ENCODE data around the gene TRIM14. TPM values are rescaled to one million over a fixed set of nuclear protein-coding genes. Genes with fewer than 3 reads are reported as not detected.

The TRIM14 gene
- total and polyA plus RNA-seq, 2 of the 4 experiments (the other 2 are of a cell fraction) = 3.0 to 8.5 TPM

DNA sequence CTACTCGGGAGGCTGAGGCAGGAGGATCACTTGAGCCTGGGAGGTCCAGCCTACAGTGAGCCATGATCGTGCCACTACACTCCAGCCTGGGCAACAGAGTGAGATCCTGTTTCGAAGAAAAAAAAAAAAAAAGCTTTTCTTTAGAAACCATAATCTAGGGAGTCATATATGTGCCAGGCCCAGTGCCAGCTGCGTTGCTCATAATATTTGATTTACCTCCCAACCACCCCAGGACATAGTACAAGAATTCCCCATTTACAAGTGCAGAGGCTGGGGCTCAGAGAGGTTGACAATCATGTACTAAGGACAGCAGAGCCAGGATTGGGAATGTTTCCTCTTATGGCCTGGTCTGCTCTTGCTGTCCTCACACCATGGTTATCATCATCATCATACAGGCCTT, 25.1 kb upstream of the TRIM14 start:
- ATAC-seq (ENCODE audit: low read depth) = no peak
- Histone ChIP-seq H3K23ac (ENCODE audit: low read depth, low read length) (no peak overlapping the region), H2BK20ac (ENCODE audit: low read depth, low read length) (no peak overlapping the region), H4K91ac (ENCODE audit: insufficient read depth, low read depth, low read length) (no peak overlapping the region), H3K27ac (ENCODE audit: insufficient read depth, low read length) (no peak overlapping the region), H2BK15ac (ENCODE audit: low read depth, low read length) (no peak overlapping the region), H3K27me3 (ENCODE audit: control insufficient read depth, insufficient read depth, low read length) (peaks cover 3% of the 10 kb centered on the region; the same call in 1 of the 2 replicates), H3K4me1 (ENCODE audit: control insufficient read depth, insufficient read depth, low read length) (peaks cover 6% of the 10 kb centered on the region; the same call in 1 of the 2 replicates), H3K4me3 (ENCODE audit: insufficient read depth, low read depth, low read length) (no peak overlapping the region), H4K8ac (ENCODE audit: low read depth in 2 of 2, low read length in 2 of 2) (no peak overlapping the region), H3K9me3 (ENCODE audit: control insufficient read depth, insufficient read depth, low read length) (no peaks in the 10 kb centered on the region), H2BK120ac (ENCODE audit: low read depth, low read length) (no peak overlapping the region), H4K20me1 (ENCODE audit: insufficient read depth, low read length) (no peaks in the 10 kb centered on the region), H4K5ac (ENCODE audit: low read depth, low read length) (no peak overlapping the region), H3K4me2 (ENCODE audit: low read depth, low read length) (no peak overlapping the region), H3K18ac (ENCODE audit: low read depth, low read length) (no peak overlapping the region), H3K79me1 (ENCODE audit: low read depth in 1 of 2, low read length in 2 of 2) (no peaks in the 10 kb centered on the region), H3K14ac (replicated peaks; ENCODE audit: low read depth, low read length) (no peak overlapping the region), H3K9me1 (ENCODE audit: insufficient read depth, low read length) (no peaks in the 10 kb centered on the region; the same call in 1 of the 2 replicates), H2BK5ac (ENCODE audit: low read depth, low read length, poor library complexity, severe bottlenecking) (no peak overlapping the region), H3K9ac (ENCODE audit: low read depth, low read length) (no peak overlapping the region), H3K36me3 (ENCODE audit: control insufficient read depth, insufficient read depth, low read length) (no peaks in the 10 kb centered on the region), H2AK5ac (ENCODE audit: low read depth, low read length) (no peak overlapping the region), H3K56ac (ENCODE audit: extremely low read depth, insufficient read depth, low read length) (no peak overlapping the region), H2AK9ac (replicated peaks; ENCODE audit: low read depth, low read length, poor library complexity) (no peak overlapping the region), H3K4ac (ENCODE audit: low read depth, low read length) (no peak overlapping the region), H2AFZ (replicated peaks; ENCODE audit: low read length, poor library complexity) (no peak overlapping the region)
- in situ Hi-C loops (cut with MboI; ENCODE audit: low sequenced_read_pairs) (no loop called here), dilution Hi-C loops (cut with HindIII; ENCODE audit: low sequenced_read_pairs, unreplicated experiment) (no loop called here), intact Hi-C loops (cut with micrococcal nuclease) (no loop called here)
- CTCF ChIA-PET = interaction anchor here (0.6 kb wide), 1 partner anchor 24 kb away, joined by 3 read pairs; no protein-coding TSS in a partner anchor
- WGBS, 2 experiments (ENCODE audit: extremely low coverage in 2 of 2, insufficient read length in 1 of 2) = no CpG with 5 or more reads among the region's 4 CpGs
- DNase-seq = no peak
- TF ChIP-seq POLR2A (IDR thresholded peaks at IDR 0.05; ENCODE audit: low read depth, low read length) (no peak), CEBPB (IDR thresholded peaks at IDR 0.05; ENCODE audit: low read depth, low read length) (no peak), SMC3 (IDR thresholded peaks at IDR 0.05; ENCODE audit: low read depth, low read length) (no peak), CHD1 (IDR thresholded peaks at IDR 0.05; ENCODE audit: low read depth, low read length) (no peak), RCOR1 (IDR thresholded peaks at IDR 0.05; ENCODE audit: insufficient replicate concordance, low read length) (no peak), MXI1 (IDR thresholded peaks at IDR 0.05; ENCODE audit: borderline replicate concordance, low read depth, low read length) (no peak), NFE2L2 (IDR thresholded peaks at IDR 0.05; ENCODE audit: low read depth, low read length) (no peak), MAZ (IDR thresholded peaks at IDR 0.05; ENCODE audit: borderline replicate concordance, low read depth, low read length) (no peak), ELK1 (IDR thresholded peaks at IDR 0.05; ENCODE audit: borderline replicate concordance, low read depth, low read length) (no peak), BHLHE40 (IDR thresholded peaks at IDR 0.05; ENCODE audit: low read depth, low read length) (no peak), FOS (IDR thresholded peaks at IDR 0.05; ENCODE audit: low read depth, low read length) (no peak), MAFK (IDR thresholded peaks at IDR 0.05; ENCODE audit: low read depth, low read length) (no peak), CTCF (conservative IDR thresholded peaks at IDR 0.05; ENCODE audit: low read depth, low read length) (no peak), RFX5 (IDR thresholded peaks at IDR 0.05; ENCODE audit: low read depth, low read length) (no peak)
- TF ChIP-seq, protein P1, sequence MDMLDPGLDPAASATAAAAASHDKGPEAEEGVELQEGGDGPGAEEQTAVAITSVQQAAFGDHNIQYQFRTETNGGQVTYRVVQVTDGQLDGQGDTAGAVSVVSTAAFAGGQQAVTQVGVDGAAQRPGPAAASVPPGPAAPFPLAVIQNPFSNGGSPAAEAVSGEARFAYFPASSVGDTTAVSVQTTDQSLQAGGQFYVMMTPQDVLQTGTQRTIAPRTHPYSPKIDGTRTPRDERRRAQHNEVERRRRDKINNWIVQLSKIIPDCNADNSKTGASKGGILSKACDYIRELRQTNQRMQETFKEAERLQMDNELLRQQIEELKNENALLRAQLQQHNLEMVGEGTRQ (IDR thresholded peaks at IDR 0.05; ENCODE audit: low read depth, low read length) = no peak
- BruUV-seq (replicated peaks) = no TSS peak
- POLR2A ChIA-PET (ENCODE audit: unreplicated experiment) = no interaction called here

All from IMR-90 (cell line).